HT-29 (cell line): ENCODE results near the gene SPECC1L. TPM values are rescaled to one million over a fixed set of nuclear protein-coding genes. Genes with fewer than 3 reads are reported as not detected.

Source experiments
- DNase-seq: peaks from one replicate; pipeline ENCODE4 v3.0.0-alpha.2; 2015; ENCODE audit warnings: low spot score
- total RNA-seq: library from RNA; depleted of rRNA; stranded (reverse); fragments of >200 nt; shearing (Covaris generic); gene quantifications from 2 replicates; pipeline ENCODE4 v1.2.3, GENCODE V29; 2014

The SPECC1L gene
- total RNA-seq, 1 experiment from 2014 or later, result 9.5 TPM

DNA sequence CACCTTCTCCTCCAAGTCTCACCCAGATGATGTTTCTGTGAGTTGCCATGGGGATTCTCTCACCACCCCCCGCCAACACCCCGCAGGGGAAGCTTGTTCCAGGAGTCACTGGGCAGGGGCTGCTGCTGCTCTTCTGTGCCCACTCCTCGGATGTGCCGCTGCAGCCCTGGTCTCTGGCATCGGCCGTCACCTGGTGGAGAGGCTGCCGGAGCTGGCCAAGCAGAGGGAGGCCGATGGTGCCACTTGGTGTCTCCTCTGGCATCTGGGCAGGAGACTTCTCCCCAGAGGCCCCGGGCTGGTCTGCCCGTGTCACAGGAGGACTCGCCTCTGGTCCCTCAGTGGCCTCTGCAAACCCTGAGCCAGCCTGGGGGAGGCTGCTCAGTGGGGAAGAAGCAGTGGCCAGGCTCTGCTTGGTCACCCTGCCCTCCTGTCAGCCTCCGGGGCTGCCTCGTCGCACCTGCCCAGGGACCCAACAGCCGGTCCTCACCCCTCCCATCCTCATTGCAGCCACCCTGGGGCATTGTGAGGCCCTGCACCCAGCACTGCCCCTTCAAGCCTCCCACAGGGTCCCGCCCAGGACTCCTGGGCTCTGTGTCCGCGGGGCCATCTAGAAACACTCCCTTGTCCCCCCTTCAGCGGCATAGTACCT is 156.3 kb downstream of the SPECC1L start:
- DNase-seq, result no peak

DNA sequence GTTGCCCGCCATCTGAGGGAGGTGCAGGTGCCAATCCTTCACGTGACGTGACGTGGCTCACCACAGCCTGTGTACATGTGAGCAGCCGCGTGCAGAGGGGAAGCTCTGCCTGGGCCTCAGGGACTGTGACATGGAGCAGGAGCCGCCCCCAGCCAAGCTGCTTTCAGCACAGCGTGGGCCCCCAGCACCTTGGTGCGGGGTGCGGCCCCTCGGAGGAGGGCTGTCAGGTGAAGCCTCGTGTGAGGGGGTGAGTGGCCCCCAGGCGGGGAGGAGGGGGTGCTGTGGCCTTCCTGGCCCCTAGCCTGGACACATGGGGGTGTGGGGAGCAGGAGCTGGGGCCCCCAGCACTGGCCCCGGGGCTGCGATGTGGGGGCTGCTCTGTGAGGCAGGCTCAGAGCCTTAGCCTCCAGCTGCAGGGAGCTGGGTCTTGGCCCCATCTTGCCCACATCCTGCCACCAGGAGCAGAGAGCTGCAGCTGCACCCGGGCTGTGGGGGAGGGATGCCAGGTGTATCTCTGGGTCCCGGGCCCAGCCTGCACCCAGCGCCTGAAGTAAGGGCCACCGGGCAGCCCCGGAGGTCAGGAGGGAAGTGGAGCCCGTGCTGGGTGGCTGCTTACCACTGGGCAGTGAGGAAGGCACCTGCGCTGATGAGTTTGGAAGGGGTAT is 157.0 kb downstream of the SPECC1L start, which contains the start of gene ADORA2A:
TSS of gene ADORA2A (plus strand) at position 100 of the 665 bp plus-strand sequence. CDS start 5,806 bp downstream, outside the sequence.
- DNase-seq, result no peak

DNA sequence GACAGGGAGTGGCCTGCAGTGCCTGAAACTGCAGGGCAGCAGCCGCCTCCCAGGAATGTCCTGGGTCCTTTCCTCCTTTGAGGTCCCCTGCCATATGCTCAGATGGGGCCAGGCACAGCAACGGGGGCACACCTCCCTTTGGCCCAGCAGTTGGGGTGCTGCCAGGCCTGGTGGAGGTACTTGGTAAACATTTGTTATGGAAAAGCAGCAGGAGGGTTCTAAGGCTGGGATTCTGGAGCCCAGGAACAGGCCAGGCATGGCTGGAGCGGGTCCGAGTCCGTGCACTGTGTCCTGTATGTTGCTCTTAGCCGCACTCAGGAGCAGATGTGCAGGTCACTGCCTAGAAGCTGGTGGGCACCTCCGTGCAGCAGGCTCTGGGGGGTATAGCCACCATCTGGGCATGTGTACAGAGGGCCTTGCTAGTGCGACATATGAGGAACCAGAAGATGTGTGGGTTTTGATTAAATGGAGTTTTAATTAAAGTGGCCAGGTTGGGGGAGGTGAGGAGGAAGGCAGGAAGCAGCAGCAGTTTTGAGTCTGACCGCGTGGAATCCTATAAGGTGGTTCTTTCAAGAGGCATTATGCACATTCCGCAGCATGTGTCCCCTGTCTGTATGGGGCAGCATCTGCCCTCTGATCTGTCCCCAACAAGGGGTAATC is 158.2 kb downstream of the SPECC1L start:
- no peak for DNase-seq

DNA sequence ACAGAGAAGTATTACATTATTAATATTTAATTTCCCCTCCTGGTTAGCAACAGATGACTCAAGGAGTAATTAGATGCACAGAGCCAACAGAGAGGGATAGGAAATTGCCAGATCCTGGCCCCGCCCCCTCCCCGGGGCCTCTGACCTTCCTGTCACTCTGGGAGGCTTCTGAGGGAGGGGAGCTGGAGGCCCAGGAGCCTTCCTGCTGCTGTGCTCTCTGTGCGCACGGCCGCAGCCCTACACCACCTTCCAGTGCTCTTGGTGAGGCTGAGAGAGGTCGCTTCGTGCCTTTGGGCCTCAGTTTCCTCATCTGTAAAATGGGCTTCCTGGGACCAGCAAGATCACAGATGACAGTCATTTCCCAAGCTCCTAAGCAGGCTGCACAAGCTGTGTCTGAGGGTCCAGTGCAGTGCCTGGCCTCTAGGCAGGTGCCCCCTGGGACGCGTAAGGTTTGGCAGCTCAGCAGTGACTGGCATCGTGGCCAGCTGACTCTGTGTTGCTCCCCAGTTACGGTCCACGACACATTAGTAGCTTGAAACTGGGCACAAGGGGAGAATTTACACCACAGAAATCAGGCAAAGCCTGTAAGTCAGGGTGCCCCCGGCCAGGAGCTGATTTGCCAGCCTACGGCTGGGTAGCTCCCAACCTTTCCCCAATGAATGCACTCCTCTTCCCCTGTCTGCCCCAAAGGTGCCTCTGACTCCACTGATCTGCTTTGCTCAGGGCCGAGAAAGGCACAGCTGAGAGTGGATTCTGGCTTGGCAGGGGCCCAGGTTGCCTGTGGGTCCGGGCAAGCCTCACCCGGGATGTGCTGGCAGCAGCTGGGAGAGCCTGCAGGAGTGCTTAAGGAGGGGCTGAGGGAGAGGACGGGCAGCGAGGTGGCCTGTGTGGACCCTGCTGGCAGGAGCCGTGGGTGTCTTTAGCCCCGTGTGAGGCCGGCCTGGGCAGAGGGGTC is 159.1 kb downstream of the SPECC1L start:
- no peak for DNase-seq

DNA sequence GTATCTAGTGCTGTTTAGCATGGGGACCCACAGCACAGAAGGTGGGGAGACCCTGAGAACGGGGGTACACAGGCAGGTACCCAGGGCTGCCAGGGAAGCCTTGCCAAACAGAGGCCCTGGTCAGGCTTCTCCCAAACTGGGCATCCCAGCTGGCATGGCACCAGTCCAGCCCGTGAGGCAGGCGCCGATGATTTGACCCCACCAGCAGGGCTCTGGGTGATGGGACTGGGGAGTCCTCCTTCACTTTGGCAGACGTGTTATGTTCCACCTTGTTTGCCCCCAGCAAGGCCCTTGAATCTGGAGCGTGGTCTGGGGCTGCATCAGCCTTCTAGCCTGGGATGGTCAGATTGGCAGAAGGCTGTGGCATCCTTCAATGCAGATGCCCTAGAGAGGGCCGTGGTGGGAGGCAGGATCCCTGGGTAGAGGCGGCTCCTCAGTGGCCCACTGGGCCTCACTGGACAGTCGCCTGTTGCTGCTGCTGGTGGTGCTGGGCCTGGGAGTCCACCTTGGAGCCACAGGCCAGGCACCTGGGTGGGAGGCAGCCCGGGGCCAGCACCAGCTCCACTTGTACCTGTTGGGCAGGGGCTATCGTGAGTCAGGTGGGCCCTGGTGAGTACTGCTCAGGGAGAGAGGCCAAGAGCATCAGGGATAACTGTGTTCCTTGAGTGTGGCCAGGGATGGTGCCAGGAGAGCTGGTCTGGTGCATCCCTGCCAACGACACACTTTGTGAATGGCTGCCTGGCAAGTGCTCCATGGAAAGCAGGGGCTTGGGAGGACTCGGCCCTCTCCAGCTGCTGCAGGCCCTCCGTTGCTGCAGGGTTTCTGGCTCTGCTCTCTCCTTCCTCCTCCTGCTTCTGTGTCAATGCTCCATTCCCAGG is 160.0 kb downstream of the SPECC1L start:
- no peak for DNase-seq

DNA sequence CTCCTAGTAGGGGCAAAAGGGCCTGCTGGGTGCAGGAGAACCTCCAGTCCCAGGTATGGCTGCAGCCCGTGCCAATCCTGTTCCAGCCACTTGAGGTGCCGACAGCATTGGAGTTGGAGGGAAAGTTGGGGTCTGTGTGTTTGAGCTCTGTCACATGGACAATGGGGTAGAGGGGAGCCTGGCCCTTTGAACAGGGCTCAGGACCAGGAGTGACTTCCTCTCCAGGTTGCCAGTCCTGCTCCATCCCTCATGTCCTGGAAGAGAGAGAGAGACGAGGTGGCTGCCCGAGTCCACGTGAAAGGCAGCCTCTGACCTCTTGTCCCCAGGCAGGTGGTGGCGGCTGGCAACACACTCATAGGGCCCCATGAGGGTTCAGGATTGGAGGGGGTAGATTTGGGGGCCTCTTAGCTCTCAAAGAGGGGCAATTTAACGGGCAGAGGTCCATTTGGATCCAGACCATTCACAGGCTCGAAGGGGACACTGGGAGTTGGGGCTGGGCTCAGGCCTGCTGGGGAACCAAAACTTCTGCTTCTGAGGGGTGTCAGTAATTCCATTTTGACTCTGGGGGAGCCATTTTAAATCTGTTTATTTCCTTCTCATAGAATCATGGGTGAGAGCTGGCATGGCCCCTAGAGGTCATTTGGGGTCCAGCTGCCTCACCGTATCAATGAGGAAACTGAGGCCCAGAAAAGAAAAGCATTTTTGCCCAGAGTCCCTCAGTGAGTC is 160.8 kb downstream of the SPECC1L start:
- DNase-seq, result no peak

DNA sequence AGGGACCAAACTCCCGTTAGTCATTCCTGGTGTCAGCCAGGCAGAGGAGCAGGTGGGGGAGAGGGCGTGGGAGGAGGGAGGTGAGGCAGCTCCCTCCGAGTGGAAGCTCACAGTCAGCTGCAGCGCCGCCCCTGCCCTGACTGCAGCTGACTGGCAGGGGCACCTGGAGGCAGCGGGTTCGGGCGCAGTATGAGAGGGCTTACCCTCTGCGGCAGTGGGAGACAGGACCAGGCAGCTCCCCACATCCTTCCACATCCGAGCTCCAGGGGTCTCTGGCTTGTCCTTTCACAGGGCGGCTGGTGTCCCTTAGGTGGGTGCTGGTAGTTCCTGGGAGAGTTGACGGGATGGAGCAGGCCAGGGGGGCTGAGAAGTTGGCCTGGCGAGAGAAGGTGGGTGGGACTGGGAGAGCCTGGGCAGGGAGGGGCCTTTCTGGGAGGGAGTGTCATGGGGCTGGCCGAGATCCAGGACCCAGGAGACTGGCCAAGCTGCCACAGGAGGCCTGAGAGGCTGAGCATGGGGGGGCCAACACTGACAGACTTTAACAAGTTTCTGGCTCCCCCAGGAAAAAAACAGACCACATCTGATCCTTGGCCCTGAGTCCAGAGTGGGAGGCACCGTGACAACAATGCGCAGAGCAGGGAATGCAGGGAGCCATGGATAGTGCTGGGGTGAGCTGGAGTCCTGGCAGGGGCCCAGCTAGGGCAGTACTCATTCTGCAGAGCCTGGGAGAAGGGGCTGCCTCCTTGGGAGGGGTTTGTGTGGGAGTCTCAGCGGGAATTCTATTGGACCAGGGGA is 161.6 kb downstream of the SPECC1L start:
- DNase-seq, result peak; percentile 8

DNA sequence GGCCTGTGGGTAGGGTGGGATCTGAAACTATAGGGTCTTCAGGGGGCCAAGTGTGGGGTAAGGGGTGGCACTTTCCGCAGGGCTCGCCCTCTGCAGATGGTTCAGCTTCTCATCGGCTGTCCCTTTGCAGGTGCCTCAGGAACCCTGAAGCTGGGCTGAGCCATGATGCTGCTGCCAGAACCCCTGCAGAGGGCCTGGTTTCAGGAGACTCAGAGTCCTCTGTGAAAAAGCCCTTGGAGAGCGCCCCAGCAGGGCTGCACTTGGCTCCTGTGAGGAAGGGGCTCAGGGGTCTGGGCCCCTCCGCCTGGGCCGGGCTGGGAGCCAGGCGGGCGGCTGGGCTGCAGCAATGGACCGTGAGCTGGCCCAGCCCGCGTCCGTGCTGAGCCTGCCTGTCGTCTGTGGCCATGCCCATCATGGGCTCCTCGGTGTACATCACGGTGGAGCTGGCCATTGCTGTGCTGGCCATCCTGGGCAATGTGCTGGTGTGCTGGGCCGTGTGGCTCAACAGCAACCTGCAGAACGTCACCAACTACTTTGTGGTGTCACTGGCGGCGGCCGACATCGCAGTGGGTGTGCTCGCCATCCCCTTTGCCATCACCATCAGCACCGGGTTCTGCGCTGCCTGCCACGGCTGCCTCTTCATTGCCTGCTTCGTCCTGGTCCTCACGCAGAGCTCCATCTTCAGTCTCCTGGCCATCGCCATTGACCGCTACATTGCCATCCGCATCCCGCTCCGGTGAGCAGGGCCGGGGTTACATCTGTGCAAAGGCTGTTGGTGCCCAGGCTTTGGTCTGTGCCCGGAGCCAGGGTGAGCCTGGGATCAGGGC is 162.6 kb downstream of the SPECC1L start:
- DNase-seq, result no peak

DNA sequence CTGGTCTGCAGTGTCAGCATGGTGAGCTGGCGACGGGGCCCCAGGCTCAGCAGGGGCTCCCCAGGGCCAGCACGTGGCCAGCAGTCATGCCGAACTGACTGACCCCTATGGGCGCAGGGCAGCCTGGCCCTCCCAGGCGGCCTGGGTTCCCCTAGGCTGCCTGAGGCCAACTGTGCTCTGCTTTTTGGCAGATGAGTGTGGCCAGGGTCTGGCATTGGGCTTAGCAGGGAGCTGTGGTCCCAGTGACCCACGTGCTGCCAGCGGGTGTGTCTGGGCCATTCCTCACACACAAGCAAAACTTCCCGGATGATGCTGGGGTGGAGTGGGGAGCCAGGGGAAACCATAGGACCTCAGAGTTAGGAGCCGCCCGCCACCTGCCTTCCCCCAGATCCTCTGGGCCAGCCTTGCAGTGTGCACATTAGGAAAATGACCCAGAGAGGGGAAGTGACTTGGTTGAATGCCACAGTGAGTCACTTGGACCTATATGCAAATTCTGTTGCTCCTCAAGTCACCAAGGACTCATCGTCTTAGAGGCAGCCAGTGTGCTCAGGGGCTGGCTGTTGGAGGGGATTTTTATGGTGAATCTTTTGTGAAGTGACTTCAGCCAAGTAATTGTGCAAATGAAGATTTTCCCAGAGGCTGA is 163.3 kb downstream of the SPECC1L start:
- DNase-seq, result no peak

DNA sequence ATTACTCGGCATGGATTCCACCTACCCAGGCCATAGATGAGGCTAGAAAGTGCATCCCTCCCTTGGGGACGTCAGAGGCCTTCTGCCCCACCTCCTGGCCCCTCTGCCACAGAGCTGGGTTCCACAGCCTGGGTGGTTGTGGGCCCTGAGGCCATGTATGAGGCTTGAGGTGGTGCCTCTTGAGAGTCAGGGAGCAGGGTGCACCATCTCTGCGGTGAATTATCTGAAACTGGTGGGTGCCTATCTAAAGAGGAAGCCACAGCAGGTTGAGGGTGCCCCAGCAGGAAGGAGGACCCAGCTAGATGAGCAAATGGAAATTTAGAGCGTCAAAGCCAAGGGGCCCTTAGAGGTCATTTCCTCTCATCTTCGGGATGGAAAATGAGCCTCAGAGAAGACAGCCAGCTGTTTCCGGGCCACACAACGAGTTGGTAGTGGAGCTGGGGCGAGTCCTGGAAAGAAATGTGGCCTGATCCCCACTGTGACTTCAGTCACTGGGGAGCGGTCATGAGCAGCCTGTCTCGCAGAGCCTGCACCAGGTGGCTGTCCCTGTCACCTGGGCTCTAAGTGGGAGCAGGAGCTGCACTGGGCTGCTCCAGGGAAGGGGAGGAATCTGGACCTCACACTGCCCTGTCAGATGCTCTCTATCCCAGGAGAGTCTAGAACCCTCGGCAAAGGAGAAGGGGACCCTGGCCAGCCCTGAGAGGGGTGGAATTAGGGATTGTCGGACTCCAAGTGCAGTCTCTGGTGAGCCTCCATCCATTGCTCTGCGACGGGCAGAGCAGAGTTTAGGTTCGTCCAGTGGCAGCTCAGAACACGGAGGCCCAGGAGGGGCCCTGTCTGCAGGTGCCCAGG is 164.1 kb downstream of the SPECC1L start:
- no peak for DNase-seq

DNA sequence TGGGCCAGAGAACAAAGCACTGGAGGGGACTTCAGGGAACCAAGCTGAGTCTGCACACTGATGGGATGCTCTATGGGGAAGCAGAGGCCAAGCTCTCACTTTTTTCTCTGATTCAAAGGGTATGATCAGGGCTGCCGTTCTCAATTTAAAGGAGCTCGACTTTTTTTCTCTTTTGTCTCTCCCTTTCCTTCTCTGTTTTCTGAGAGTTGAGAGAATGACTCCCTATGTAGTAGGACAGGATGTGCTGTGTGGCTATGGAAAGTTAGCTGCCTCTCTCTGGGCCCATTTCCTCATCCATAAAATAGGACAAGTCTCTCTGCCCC is 164.7 kb downstream of the SPECC1L start:
- DNase-seq, result no peak

DNA sequence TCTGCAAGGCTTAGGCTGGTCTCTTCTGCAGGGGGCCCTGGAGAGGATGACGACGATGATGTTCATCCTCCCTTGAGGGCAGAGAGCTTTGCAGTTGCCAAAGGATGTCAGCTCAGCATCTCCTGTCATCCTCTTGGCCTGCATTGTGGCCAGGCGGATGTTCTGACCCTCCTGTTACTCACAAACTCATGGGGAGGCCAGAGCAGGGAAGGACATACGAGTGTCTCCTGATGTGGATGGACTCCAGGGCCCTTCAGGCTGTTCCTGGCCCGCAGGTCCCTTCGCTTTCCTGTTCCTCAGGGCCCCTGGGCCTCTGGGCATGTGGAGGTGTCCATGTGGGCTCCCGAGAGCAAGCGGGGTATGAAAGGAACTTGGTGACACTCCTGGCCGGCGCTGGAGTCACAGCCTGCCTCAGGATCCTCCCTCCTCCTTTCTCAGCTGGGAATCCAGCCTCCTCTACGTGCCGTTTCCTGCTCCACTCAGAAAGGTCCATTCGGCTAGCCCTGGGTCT is 165.3 kb downstream of the SPECC1L start:
- no peak for DNase-seq

DNA sequence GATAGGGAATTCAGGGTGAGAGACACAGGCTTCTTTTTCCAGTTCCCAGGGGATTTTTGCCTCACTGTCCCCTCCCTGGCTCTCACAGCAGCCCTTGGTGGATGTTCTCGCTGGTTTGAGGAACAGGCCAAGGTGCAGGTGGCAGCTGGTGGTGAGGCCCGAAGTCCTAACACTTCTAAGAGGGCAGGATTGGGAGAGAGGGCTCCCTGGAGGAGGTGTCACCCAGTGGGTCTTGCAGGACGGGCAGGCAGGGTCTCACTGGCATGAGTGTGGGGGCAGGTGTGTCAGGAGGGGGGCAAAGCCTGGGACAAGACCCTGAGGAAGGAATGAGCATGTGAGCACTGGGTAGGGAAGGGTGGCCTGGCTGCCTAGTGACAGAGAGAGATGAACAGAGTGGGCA is 165.9 kb downstream of the SPECC1L start:
- DNase-seq, result no peak

DNA sequence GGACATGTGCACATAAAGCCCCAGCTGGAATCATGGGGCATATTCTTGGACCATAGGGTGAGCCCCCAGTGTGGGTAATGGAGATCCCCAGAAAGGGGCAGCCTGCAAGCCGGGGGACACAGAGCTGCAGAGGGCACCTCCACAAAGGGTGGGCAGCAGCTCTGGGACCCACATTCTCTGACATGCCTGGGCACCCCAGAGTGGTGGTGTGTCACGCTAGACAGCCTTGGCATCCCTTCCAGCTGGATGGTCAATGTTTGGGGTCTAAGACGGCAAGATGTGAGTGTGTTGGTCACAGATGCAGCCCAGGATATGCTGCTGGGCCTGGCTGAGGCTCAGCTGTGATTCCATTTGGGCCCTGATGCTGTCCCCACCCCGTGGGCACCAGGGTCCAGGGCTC is 166.5 kb downstream of the SPECC1L start:
- no peak for DNase-seq

DNA sequence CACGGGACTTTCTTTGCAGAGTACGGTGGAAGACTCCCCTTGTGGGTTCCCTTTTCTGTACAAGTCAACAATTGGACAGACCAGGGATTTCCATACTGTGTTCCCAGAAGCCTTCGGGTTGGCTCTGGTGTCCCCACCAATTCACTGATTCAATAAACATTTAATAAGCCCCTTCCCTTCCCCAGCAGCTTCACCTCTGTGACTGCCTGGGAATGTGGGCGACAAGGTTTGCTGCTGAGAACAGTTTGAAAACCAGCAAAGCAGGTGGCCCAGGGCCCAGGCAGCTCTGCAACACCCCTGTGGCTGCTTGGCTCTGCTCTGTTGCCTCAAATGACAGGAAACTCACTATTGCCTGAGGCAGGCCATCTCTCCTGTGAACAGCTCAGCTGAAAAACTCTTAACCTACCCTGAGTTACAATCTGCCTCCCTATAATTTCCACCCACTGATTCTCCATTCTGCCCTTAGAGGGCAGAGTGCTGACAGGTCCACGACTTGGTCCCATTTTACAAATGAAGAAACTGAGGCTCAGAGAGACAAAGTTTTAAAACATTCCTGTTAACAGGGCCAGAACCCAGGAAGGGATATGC is 167.2 kb downstream of the SPECC1L start:
- DNase-seq, result no peak

DNA sequence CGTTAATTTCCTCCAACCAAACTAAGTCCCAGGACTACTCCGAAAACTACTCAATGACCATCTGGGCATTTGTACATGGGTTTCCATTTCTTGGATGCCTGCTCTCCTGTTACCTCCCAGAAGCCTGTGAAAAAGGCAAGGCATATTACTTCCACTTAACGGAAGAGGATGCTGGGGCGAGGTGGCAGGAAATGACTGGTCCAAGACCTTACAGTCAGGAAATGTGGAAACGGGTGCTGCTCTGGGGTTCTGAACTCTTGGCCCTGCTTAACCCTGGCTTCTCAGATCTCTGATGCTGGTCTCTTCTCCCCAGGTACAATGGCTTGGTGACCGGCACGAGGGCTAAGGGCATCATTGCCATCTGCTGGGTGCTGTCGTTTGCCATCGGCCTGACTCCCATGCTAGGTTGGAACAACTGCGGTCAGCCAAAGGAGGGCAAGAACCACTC is 169.7 kb downstream of the SPECC1L start:
- DNase-seq, result no peak
